ENCODE measurements around the gene PLCH2.

Gene PLCH2

GRCh38 chr1:2501041-2501819 is 25.1 kb downstream of the PLCH2 start:
- DNase-seq (ENCODE audit: low read depth), result no peak

- DNase-seq (ENCODE audit: low read depth), result no peak
These were observed 25.7 kb downstream of the PLCH2 start for GRCh38 chr1:2501820-2502119.

GRCh38 chr1:2502210-2502609 is 26.1 kb downstream of the PLCH2 start:
- no peak for DNase-seq (ENCODE audit: low read depth)

- DNase-seq (ENCODE audit: low read depth), result no peak
These were observed 26.8 kb downstream of the PLCH2 start for GRCh38 chr1:2502661-2503553.

- DNase-seq (ENCODE audit: low read depth), result no peak
These were observed 27.6 kb downstream of the PLCH2 start for GRCh38 chr1:2503554-2504224.

- no peak for DNase-seq (ENCODE audit: low read depth)
These were observed 28.3 kb downstream of the PLCH2 start for GRCh38 chr1:2504225-2504948.

- DNase-seq (ENCODE audit: low read depth), result no peak
These were observed 28.8 kb downstream of the PLCH2 start for GRCh38 chr1:2504949-2505272.

- no peak for DNase-seq (ENCODE audit: low read depth)
These were observed 29.4 kb downstream of the PLCH2 start for GRCh38 chr1:2505461-2505994.

GRCh38 chr1:2506007-2506860 is 30.1 kb downstream of the PLCH2 start:
- DNase-seq (ENCODE audit: low read depth), result no peak

GRCh38 chr1:2506901-2507565 is 30.9 kb downstream of the PLCH2 start:
- no peak for DNase-seq (ENCODE audit: low read depth)

- no peak for DNase-seq (ENCODE audit: low read depth)
These were observed 31.7 kb downstream of the PLCH2 start for GRCh38 chr1:2507744-2508155.

- no peak for DNase-seq (ENCODE audit: low read depth)
These were observed 32.1 kb downstream of the PLCH2 start for GRCh38 chr1:2508180-2508579.

- DNase-seq (ENCODE audit: low read depth), result no peak
These were observed 32.7 kb downstream of the PLCH2 start for GRCh38 chr1:2508751-2509150.

- no peak for DNase-seq (ENCODE audit: low read depth)
These were observed 33.5 kb downstream of the PLCH2 start for GRCh38 chr1:2509589-2509988.

- no peak for DNase-seq (ENCODE audit: low read depth)
These were observed 34.5 kb downstream of the PLCH2 start for GRCh38 chr1:2510366-2511155.

GRCh38 chr1:2512862-2513421 is 36.9 kb downstream of the PLCH2 start:
- DNase-seq (ENCODE audit: low read depth), result no peak

GRCh38 chr1:2513939-2514652 is 38.0 kb downstream of the PLCH2 start:
- DNase-seq (ENCODE audit: low read depth), result no peak

GRCh38 chr1:2514863-2515762 is 39.0 kb downstream of the PLCH2 start:
- DNase-seq (ENCODE audit: low read depth), result no peak
